ENCODE results near the gene HSPB9.
"Not testable (repeated sequence)": the region's sequence is repeated elsewhere in the genome, so short reads cannot be mapped to it uniquely, and the experiment has no call there.

Gene HSPB9

DNA sequence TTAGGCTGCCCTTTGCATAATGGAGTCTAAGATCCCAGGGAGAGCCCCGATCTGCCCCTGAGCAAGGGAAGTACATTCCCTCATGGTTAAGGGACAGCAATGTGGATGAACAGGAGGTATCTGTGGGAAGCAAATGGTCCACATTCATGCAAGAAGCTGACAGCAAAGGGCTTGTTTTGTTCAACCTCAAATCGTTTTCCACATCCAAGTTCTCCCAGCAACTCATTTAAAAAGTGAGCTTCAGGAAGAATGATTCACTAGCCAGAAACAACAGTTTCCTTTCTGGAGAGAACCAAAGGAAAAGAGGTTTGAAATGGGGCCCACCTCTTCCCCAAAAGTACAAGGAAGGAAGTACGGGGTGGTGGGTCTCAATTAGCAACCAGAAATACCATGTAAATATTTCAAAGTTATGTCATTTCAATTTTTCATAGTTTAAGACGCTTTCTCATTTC is 9.4 kb downstream of the HSPB9 start:
- no peak for DNase-seq (ENCODE audit: low read depth, low spot score)
- no peaks in the 10 kb centered on the region for H3K9me3 ChIP-seq (ENCODE audit: control insufficient read depth, insufficient read depth, low read length)
- no peak overlapping the region for H3K4me3 ChIP-seq (ENCODE audit: low read length)
- no CpG with 5 or more reads among the region's 4 CpGs for WGBS (ENCODE audit: insufficient coverage, insufficient read length)
- no peaks in the 10 kb centered on the region for H3K4me1 ChIP-seq (ENCODE audit: control insufficient read depth, insufficient read depth, low read length)
- no peaks in the 10 kb centered on the region for H3K27me3 ChIP-seq (ENCODE audit: control insufficient read depth, insufficient read depth, low read length)
- peaks cover 20% of the 10 kb centered on the region for H3K36me3 ChIP-seq (ENCODE audit: control insufficient read depth, insufficient read depth, low read length)
- no peak overlapping the region for H3K27ac ChIP-seq (ENCODE audit: low read length)

GRCh38 chr17:42132941-42133340 is 10.3 kb downstream of the HSPB9 start:
- no peak overlapping the region for H3K4me3 ChIP-seq (ENCODE audit: low read length)
- no CpG with 5 or more reads among the region's 3 CpGs for WGBS (ENCODE audit: insufficient coverage, insufficient read length)
- no peak for DNase-seq (ENCODE audit: low read depth, low spot score)
- no peak overlapping the region for H3K27ac ChIP-seq (ENCODE audit: low read length)
- peaks cover 18% of the 10 kb centered on the region for H3K36me3 ChIP-seq (ENCODE audit: control insufficient read depth, insufficient read depth, low read length)
- H3K9me3 ChIP-seq (ENCODE audit: control insufficient read depth, insufficient read depth, low read length), result no peaks in the 10 kb centered on the region
- H3K4me1 ChIP-seq (ENCODE audit: control insufficient read depth, insufficient read depth, low read length), result no peaks in the 10 kb centered on the region
- no peaks in the 10 kb centered on the region for H3K27me3 ChIP-seq (ENCODE audit: control insufficient read depth, insufficient read depth, low read length)

DNA sequence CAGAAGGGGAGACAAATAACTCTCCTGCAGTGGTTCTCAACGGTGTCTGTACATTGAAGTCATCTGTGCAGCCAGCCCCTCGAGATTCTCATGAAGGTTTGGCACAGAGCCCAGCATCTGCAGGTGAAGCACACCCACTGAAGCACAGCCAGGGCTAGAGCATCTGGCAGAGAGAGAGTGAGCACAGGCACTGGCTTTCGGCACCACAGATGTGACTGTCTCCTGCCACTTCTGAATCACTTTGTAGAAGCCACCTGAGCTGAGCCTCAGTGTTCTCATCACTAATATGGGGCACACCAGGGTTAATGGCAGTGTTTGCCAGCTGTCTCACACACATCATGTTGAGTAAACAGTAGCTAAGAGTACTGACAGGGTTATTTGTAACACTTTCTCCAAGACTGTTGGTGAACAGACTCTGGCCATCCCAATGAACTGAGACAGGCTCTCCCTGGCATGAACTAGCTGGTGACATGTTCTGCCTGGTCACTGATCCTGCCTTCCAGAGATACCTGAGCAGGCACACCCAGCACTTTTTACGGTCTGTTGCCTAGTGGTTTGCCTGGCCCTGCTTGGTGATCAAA is 10.9 kb downstream of the HSPB9 start:
- no peaks in the 10 kb centered on the region for H3K27me3 ChIP-seq (ENCODE audit: control insufficient read depth, insufficient read depth, low read length)
- no peak overlapping the region for H3K27ac ChIP-seq (ENCODE audit: low read length)
- no peak for DNase-seq (ENCODE audit: low read depth, low spot score)
- no peaks in the 10 kb centered on the region for H3K4me1 ChIP-seq (ENCODE audit: control insufficient read depth, insufficient read depth, low read length)
- no CpG with 5 or more reads among the region's 4 CpGs for WGBS (ENCODE audit: insufficient coverage, insufficient read length)
- H3K9me3 ChIP-seq (ENCODE audit: control insufficient read depth, insufficient read depth, low read length), result no peaks in the 10 kb centered on the region
- H3K4me3 ChIP-seq (ENCODE audit: low read length), result no peak overlapping the region
- H3K36me3 ChIP-seq (ENCODE audit: control insufficient read depth, insufficient read depth, low read length), result peaks cover 14% of the 10 kb centered on the region

DNA sequence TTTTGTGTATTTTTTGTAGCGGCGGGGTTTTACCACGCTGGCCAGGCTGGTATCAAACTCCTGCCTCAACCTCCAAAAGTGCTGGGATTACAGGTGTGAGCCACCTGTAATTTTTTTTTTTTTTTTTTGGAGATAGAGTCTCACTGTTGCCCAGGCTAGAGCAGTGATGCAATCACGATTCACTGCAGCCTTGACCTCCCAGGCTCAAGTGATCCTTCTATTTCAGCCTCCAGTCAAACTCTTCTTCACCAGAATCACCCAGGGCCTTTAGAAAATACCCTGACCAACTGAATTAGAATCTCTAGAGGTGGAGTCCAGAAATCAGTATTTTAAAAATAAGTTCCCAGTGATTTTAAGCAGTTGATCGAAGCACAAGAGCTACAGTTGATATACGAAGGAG is 12.5 kb downstream of the HSPB9 start:
- H3K27me3 ChIP-seq (ENCODE audit: control insufficient read depth, insufficient read depth, low read length), result no peaks in the 10 kb centered on the region
- H3K36me3 ChIP-seq (ENCODE audit: control insufficient read depth, insufficient read depth, low read length), result no peaks in the 10 kb centered on the region; the same call in 1 of the 2 replicates
- H3K4me1 ChIP-seq (ENCODE audit: control insufficient read depth, insufficient read depth, low read length), result no peaks in the 10 kb centered on the region; the same call in 1 of the 2 replicates
- no peaks in the 10 kb centered on the region for H3K9me3 ChIP-seq (ENCODE audit: control insufficient read depth, insufficient read depth, low read length)
- H3K27ac ChIP-seq (ENCODE audit: low read length), result no peak overlapping the region
- DNase-seq (ENCODE audit: low read depth, low spot score), result no peak
- H3K4me3 ChIP-seq (ENCODE audit: low read length), result no peak overlapping the region
- WGBS (ENCODE audit: insufficient coverage, insufficient read length), result no CpG with 5 or more reads among the region's 6 CpGs

DNA sequence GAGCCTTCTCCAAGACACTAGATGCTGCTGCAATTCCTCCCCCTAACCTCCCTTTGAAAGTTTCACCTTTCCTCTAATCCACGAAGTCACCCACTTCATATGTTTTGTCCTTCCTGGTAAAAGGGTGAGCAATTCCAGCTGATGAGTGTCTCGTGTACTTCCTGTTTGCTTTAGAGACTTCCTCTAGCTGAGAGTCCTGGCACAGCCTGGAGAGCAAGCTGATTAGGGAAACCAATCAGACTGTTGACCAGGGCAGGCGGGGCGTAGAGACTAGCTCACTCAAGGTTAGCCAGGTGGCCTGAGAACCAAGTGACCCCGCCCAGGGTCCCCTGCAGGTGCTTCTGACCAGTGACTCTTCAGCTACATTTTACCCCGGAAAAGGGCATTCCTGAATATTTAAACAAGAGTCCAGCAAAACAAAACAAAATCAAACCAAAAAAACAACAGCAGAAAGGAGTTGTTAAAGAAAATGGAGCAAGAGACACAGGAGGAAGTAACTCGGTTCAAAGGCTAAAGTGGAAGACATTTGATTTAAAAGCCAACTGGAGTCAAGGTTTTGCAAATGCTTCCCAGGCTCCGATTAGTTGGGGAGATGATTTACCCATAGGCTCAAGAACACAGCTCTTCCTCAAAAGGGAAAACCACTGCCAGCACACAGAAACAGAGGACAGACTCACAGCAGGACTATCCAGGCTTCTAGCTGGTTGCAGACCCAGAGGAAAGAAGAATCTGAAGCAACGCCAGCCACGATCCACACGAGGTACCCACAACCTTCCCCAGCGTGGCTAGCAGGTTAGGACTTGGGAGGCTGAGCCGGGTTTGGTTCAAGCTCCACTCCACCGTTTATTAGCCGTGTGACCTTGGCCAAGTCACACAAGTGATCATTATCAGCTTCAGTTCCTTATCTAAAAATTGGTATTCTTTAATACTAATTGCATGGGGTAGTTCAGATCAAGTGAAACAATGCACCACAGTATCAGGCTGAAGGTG is 13.4 kb downstream of the HSPB9 start:
- WGBS (ENCODE audit: insufficient coverage, insufficient read length), result no CpG with 5 or more reads among the region's 15 CpGs
- Histone ChIP-seq H3K4me3 (ENCODE audit: low read length) (no peak overlapping the region), H3K9me3 (ENCODE audit: control insufficient read depth, insufficient read depth, low read length) (no peaks in the 10 kb centered on the region), H3K4me1 (ENCODE audit: control insufficient read depth, insufficient read depth, low read length) (no peaks in the 10 kb centered on the region; the same call in 1 of the 2 replicates), H3K27ac (ENCODE audit: low read length) (no peak overlapping the region), H3K36me3 (ENCODE audit: control insufficient read depth, insufficient read depth, low read length) (no peaks in the 10 kb centered on the region), H3K27me3 (ENCODE audit: control insufficient read depth, insufficient read depth, low read length) (no peaks in the 10 kb centered on the region)
- no peak for DNase-seq (ENCODE audit: low read depth, low spot score)

DNA sequence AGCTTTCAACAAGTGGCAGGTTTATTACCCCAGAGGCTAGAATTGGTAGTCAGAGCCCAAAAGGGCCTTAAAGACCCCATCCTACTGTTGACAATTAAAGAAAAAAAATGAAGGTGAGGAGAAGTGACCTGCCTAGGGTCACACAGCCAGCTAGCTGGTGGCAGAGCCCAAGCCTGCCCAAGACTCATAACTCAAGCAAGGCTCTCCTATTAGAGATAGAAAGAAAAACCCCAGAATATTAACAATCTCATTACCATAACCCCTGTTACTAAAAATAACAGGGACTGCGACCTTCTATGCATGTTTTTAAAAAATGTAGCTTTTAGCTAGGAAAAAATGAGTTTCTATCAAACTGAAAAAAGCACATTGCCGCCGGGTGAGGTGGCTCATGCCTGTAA is 14.0 kb downstream of the HSPB9 start:
- Histone ChIP-seq H3K4me3 (ENCODE audit: low read length) (no peak overlapping the region), H3K27ac (ENCODE audit: low read length) (no peak overlapping the region), H3K36me3 (ENCODE audit: control insufficient read depth, insufficient read depth, low read length) (peaks cover 4% of the 10 kb centered on the region; the same call in 1 of the 2 replicates), H3K4me1 (ENCODE audit: control insufficient read depth, insufficient read depth, low read length) (no peaks in the 10 kb centered on the region; the same call in 1 of the 2 replicates), H3K27me3 (ENCODE audit: control insufficient read depth, insufficient read depth, low read length) (no peaks in the 10 kb centered on the region), H3K9me3 (ENCODE audit: control insufficient read depth, insufficient read depth, low read length) (no peaks in the 10 kb centered on the region)
- no CpG with 5 or more reads among the region's 3 CpGs for WGBS (ENCODE audit: insufficient coverage, insufficient read length)
- DNase-seq (ENCODE audit: low read depth, low spot score), result no peak

- H3K4me3 ChIP-seq (ENCODE audit: low read length), result no peak overlapping the region
- H3K9me3 ChIP-seq (ENCODE audit: control insufficient read depth, insufficient read depth, low read length), result no peaks in the 10 kb centered on the region
- no peaks in the 10 kb centered on the region for H3K27me3 ChIP-seq (ENCODE audit: control insufficient read depth, insufficient read depth, low read length)
- H3K27ac ChIP-seq (ENCODE audit: low read length), result no peak overlapping the region
- peaks cover 4% of the 10 kb centered on the region; the same call in 1 of the 2 replicates for H3K36me3 ChIP-seq (ENCODE audit: control insufficient read depth, insufficient read depth, low read length)
- H3K4me1 ChIP-seq (ENCODE audit: control insufficient read depth, insufficient read depth, low read length), result no peaks in the 10 kb centered on the region; the same call in 1 of the 2 replicates
- DNase-seq (ENCODE audit: low read depth, low spot score), result no peak
- WGBS (ENCODE audit: insufficient coverage, insufficient read length), result no CpG with 5 or more reads among the region's 7 CpGs
Measured at GRCh38 chr17:42138749-42139492, 16.3 kb downstream of the HSPB9 start.

DNA sequence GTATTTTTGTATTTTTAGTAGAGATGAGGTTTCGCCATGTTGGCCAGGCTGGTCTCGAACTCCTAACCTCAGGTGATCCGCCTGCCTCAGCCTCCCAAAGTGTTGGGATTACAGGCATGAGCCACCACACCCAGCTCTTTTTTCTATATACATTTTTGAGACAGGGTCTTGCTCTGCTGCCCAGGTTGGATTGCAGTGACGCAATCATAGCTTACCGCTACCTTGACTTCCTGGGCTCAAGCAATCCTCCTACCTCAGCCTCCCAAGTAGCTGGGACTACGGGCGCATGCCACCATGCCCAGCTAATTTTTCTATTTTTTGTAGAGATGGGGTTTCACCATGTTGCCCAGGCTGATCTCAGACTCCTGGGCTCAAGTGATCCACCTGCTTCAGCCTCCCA is 18.1 kb downstream of the HSPB9 start:
- no CpG with 5 or more reads among the region's 7 CpGs for WGBS (ENCODE audit: insufficient coverage, insufficient read length)
- H3K9me3 ChIP-seq (ENCODE audit: control insufficient read depth, insufficient read depth, low read length); H3K27ac ChIP-seq (ENCODE audit: low read length); H3K4me1 ChIP-seq (ENCODE audit: control insufficient read depth, insufficient read depth, low read length); DNase-seq (ENCODE audit: low read depth, low spot score); H3K36me3 ChIP-seq (ENCODE audit: control insufficient read depth, insufficient read depth, low read length); H3K27me3 ChIP-seq (ENCODE audit: control insufficient read depth, insufficient read depth, low read length); H3K4me3 ChIP-seq (ENCODE audit: low read length): not testable (repeated sequence)

- H3K4me3 ChIP-seq (ENCODE audit: low read length), result no peak overlapping the region
- H3K27me3 ChIP-seq (ENCODE audit: control insufficient read depth, insufficient read depth, low read length), result no peaks in the 10 kb centered on the region
- H3K36me3 ChIP-seq (ENCODE audit: control insufficient read depth, insufficient read depth, low read length), result peaks cover 4% of the 10 kb centered on the region; the same call in 1 of the 2 replicates
- no peak overlapping the region for H3K27ac ChIP-seq (ENCODE audit: low read length)
- no peaks in the 10 kb centered on the region for H3K9me3 ChIP-seq (ENCODE audit: control insufficient read depth, insufficient read depth, low read length)
- DNase-seq (ENCODE audit: low read depth, low spot score), result no peak
- H3K4me1 ChIP-seq (ENCODE audit: control insufficient read depth, insufficient read depth, low read length), result no peaks in the 10 kb centered on the region; the same call in 1 of the 2 replicates
- no CpG with 5 or more reads among the region's 8 CpGs for WGBS (ENCODE audit: insufficient coverage, insufficient read length)
Measured at GRCh38 chr17:42141382-42141781, 18.8 kb downstream of the HSPB9 start.

DNA sequence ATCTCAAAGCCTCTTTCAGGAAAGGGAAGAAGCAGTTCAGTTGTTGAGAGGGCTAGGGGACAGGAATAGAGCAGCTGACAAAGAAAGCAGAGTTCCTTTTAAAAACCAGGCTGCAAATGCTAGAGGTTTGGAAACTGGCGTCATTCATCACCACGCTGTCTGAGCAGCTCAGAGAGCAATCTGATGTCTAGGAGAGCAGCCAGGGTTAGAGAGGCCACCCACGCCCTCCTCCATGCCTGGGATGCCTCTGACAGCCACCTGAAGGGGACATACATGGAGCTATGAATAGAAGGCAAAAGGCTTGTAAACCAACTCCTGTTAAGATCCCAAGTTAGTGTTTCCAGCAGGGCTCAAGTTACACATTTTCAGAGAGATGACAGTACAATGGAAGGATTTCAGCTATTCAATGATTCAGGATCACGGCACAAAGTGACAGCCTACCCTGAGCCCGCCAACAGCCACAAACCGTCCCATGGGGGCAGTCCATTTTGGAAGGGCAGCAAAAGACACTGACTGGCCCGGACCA is 19.8 kb downstream of the HSPB9 start:
- H3K27ac ChIP-seq (ENCODE audit: low read length), result no peak overlapping the region
- H3K4me3 ChIP-seq (ENCODE audit: low read length), result no peak overlapping the region
- H3K9me3 ChIP-seq (ENCODE audit: control insufficient read depth, insufficient read depth, low read length), result no peaks in the 10 kb centered on the region
- H3K4me1 ChIP-seq (ENCODE audit: control insufficient read depth, insufficient read depth, low read length), result no peaks in the 10 kb centered on the region; the same call in 1 of the 2 replicates
- peaks cover 4% of the 10 kb centered on the region; the same call in 1 of the 2 replicates for H3K36me3 ChIP-seq (ENCODE audit: control insufficient read depth, insufficient read depth, low read length)
- no peaks in the 10 kb centered on the region for H3K27me3 ChIP-seq (ENCODE audit: control insufficient read depth, insufficient read depth, low read length)
- no peak for DNase-seq (ENCODE audit: low read depth, low spot score)
- no CpG with 5 or more reads among the region's 7 CpGs for WGBS (ENCODE audit: insufficient coverage, insufficient read length)
